ENCODE results near the gene NINL.
A peak's percentile ranks its signal among the peaks of the same experiment; 100 is the strongest.

NINL gene

GRCh38 chr20:25422032-25422431 is 163.3 kb downstream of the NINL start:
- no peak overlapping the region for H3K4me3 ChIP-seq (replicated peaks; ENCODE audit: insufficient read depth, low read length)
- no peaks in the 10 kb centered on the region for H3K27me3 ChIP-seq (ENCODE audit: insufficient read depth, poor library complexity, severe bottlenecking)
- no peak overlapping the region for H3K27ac ChIP-seq (replicated peaks)
- no peak for TF ChIP-seq CTCF (IDR thresholded peaks at IDR 0.05; ENCODE audit: insufficient read depth, low read length)
- no peak for TF ChIP-seq GABPA (IDR thresholded peaks at IDR 0.05; ENCODE audit: low read depth)
- no peak for TF ChIP-seq POLR2AphosphoS5 (IDR thresholded peaks at IDR 0.05; ENCODE audit: low read depth)
- TF ChIP-seq REST (IDR thresholded peaks at IDR 0.05; ENCODE audit: insufficient replicate concordance, low read depth) = no peak
- TF ChIP-seq SPI1 (IDR thresholded peaks at IDR 0.05; ENCODE audit: borderline replicate concordance, low read depth) = peak; percentile 38; the same call in 1 of the 2 replicates
- no peak for DNase-seq (ENCODE audit: low read depth in 1 of 2, low spot score in 1 of 2)

GRCh38 chr20:25421102-25421501 is 164.2 kb downstream of the NINL start:
- no peak for TF ChIP-seq GABPA (IDR thresholded peaks at IDR 0.05; ENCODE audit: low read depth)
- no peak for TF ChIP-seq POLR2AphosphoS5 (IDR thresholded peaks at IDR 0.05; ENCODE audit: low read depth)
- Histone ChIP-seq H3K27ac (replicated peaks) (no peak overlapping the region), H3K4me3 (replicated peaks; ENCODE audit: insufficient read depth, low read length) (no peak overlapping the region), H3K27me3 (ENCODE audit: insufficient read depth, poor library complexity, severe bottlenecking) (no peaks in the 10 kb centered on the region)
- DNase-seq (ENCODE audit: low read depth in 1 of 2, low spot score in 1 of 2) = no peak

DNA sequence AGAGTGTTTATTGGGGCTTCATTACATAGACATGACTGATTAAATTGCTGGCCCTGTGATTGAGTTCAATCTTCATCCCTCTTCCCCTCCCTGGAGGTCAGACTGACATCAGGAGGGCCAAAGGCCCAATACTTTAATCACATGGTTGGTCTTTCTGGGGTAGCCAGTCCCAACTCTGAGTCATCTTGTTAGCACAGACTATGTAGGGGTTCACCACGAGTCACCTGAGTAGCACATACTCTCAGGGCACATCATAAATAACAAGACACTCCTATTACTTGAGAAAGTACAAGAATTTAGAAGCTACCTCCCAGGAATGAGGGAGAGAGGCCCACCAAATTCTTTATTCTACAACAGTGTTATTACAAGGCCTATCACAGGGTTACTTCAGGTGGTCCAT is 166.6 kb downstream of the NINL start:
- H3K27ac ChIP-seq (replicated peaks) = no peak overlapping the region
- H3K27me3 ChIP-seq (ENCODE audit: insufficient read depth, poor library complexity, severe bottlenecking) = no peaks in the 10 kb centered on the region
- no peak for DNase-seq (ENCODE audit: low read depth in 1 of 2, low spot score in 1 of 2)
- TF ChIP-seq CTCF (IDR thresholded peaks at IDR 0.05; ENCODE audit: insufficient read depth, low read length) (no peak), GABPA (IDR thresholded peaks at IDR 0.05; ENCODE audit: low read depth) (no peak), SPI1 (IDR thresholded peaks at IDR 0.05; ENCODE audit: borderline replicate concordance, low read depth) (no peak)
- H3K4me3 ChIP-seq (replicated peaks; ENCODE audit: insufficient read depth, low read length) = no peak overlapping the region

GRCh38 chr20:25408890-25409289 is 176.4 kb downstream of the NINL start:
- Histone ChIP-seq H3K27ac (replicated peaks) (no peak overlapping the region), H3K27me3 (ENCODE audit: insufficient read depth, poor library complexity, severe bottlenecking) (no peaks in the 10 kb centered on the region), H3K4me3 (replicated peaks; ENCODE audit: insufficient read depth, low read length) (peak overlapping the region; percentile 78)
- no peak for TF ChIP-seq POLR2AphosphoS5 (IDR thresholded peaks at IDR 0.05; ENCODE audit: low read depth)
- no peak for TF ChIP-seq REST (IDR thresholded peaks at IDR 0.05; ENCODE audit: insufficient replicate concordance, low read depth)
- TF ChIP-seq SPI1 (IDR thresholded peaks at IDR 0.05; ENCODE audit: borderline replicate concordance, low read depth) = no peak
- no peak for TF ChIP-seq CTCF (IDR thresholded peaks at IDR 0.05; ENCODE audit: insufficient read depth, low read length)
- TF ChIP-seq GABPA (IDR thresholded peaks at IDR 0.05; ENCODE audit: low read depth) = no peak
- no peak for DNase-seq (ENCODE audit: low read depth in 1 of 2, low spot score in 1 of 2)

Data from HL-60 (cell line).